ENCODE results near the gene C15orf39.
"Not testable (repeated sequence)": the region's sequence is repeated elsewhere in the genome, so short reads cannot be mapped to it uniquely, and the experiment has no call there.

The C15orf39 gene

GRCh38 chr15:75213212-75213767, 11.6 kb downstream of the C15orf39 start:
- no peak for DNase-seq

- DNase-seq = no peak
Observed at GRCh38 chr15:75213768-75214221, 12.1 kb downstream of the C15orf39 start.

GRCh38 chr15:75214293-75215096, 12.8 kb downstream of the C15orf39 start:
- no peak for DNase-seq

- no peak for DNase-seq
Observed at GRCh38 chr15:75215107-75216004, 13.7 kb downstream of the C15orf39 start.

- no peak for DNase-seq
Observed at GRCh38 chr15:75217012-75217411, 15.3 kb downstream of the C15orf39 start.

- DNase-seq = not testable (repeated sequence)
Observed at GRCh38 chr15:75217574-75217973, 15.9 kb downstream of the C15orf39 start.

- DNase-seq = not testable (repeated sequence)
Observed at GRCh38 chr15:75219507-75219929, 17.8 kb downstream of the C15orf39 start.

- no peak for DNase-seq
Observed at GRCh38 chr15:75223688-75224087, 22.0 kb downstream of the C15orf39 start.

GRCh38 chr15:75224281-75224680, 22.6 kb downstream of the C15orf39 start:
- no peak for DNase-seq

GRCh38 chr15:75225102-75225836, 23.6 kb downstream of the C15orf39 start:
- not testable (repeated sequence) for DNase-seq

GRCh38 chr15:75225951-75226732, 24.5 kb downstream of the C15orf39 start:
- no peak for DNase-seq

- not testable (repeated sequence) for DNase-seq
Observed at GRCh38 chr15:75227112-75227511, 25.4 kb downstream of the C15orf39 start.

- no peak for DNase-seq
Observed at GRCh38 chr15:75227663-75228280, 26.1 kb downstream of the C15orf39 start.

- DNase-seq = no peak
Observed at GRCh38 chr15:75228787-75229186, 27.1 kb downstream of the C15orf39 start.

GRCh38 chr15:75229191-75230015, 27.7 kb downstream of the C15orf39 start:
- no peak for DNase-seq

- no peak for DNase-seq
Observed at GRCh38 chr15:75230016-75230343, 28.3 kb downstream of the C15orf39 start.

GRCh38 chr15:75230551-75231371, 29.1 kb downstream of the C15orf39 start:
- DNase-seq = no peak

GRCh38 chr15:75231836-75232235, 30.2 kb downstream of the C15orf39 start:
- no peak for DNase-seq

- DNase-seq = no peak
Observed at GRCh38 chr15:75232252-75232813, 30.7 kb downstream of the C15orf39 start.

Data from activated CD4-positive, alpha-beta T cell treated with anti-CD3 and anti-CD28 coated beads, Interleukin-10, Interleukin-2, amounts not matched to agents 100 ng/mL and 50 ng/mL, durations not matched to agents 16 hours and 8 hours (primary cell).